H1 (cell line): Measurements from ENCODE around the gene ANXA2R. TPM values are rescaled to one million over a fixed set of nuclear protein-coding genes. Genes with fewer than 3 reads are reported as not detected.

Experiments
- CTCF ChIA-PET: fragments of 300-600 bp; sonication (Branson Sonifier 250); formaldehyde crosslinking; loops from one replicate; lab custom pipeline; 2021; ENCODE audit not compliant: partially characterized antibody; lab: Charles Lee
- POLR2A ChIA-PET: fragments of 300-600 bp; sonication (Branson Sonifier 250); formaldehyde crosslinking; loops from one replicate; lab custom pipeline; 2021; ENCODE audit warnings: inconsistent platforms; ENCODE audit not compliant: partially characterized antibody; lab: Charles Lee
- DNase-seq, 2 experiments: peaks; one replicate each; pipeline versions ENCODE4 v3.0.0 to v3.0.0-alpha.2; 2010 to 2022; ENCODE audit warnings: low spot score in 2 of 2, low read depth in 1 of 2, mixed read lengths in 1 of 2
- FAIRE-seq: peaks from 2 replicates; lab custom pipeline; 2011; peaks lifted over from hg19 to GRCh38; lab: Jason Lieb, UNC
- H2AFZ ChIP-seq: 2 replicates; pipeline ENCODE4 v1.8.1; 2012; ENCODE audit warnings: low read length, inconsistent platforms
- H2AK5ac ChIP-seq: 2 replicates; pipeline ENCODE4 v1.6.1; 2013; ENCODE audit warnings: low read depth, low read length
- H2BK120ac ChIP-seq: replicated peaks from 2 replicates; pipeline ENCODE3; 2013; ENCODE audit warnings: low read depth, low read length, inconsistent platforms
- H2BK12ac ChIP-seq: 2 replicates; pipeline ENCODE4 v1.6.1; 2013; ENCODE audit warnings: low read depth, low read length
- H2BK15ac ChIP-seq: 2 replicates; pipeline ENCODE4 v1.6.1; 2013; ENCODE audit warnings: low read length
- H2BK20ac ChIP-seq: 2 replicates; pipeline ENCODE4 v1.6.1; 2013; ENCODE audit warnings: low read length
- H2BK5ac ChIP-seq: 2 replicates; pipeline ENCODE4 v1.6.1; 2013; ENCODE audit warnings: low read depth, low read length
- H3K14ac ChIP-seq: 2 replicates; pipeline ENCODE4 v1.6.1; 2013; ENCODE audit warnings: inconsistent platforms; ENCODE audit not compliant: insufficient read length
- H3K18ac ChIP-seq: 2 replicates; pipeline ENCODE4 v1.6.1; 2013; ENCODE audit warnings: low read length; ENCODE audit errors: extremely low read depth
- H3K23ac ChIP-seq: 2 replicates; pipeline ENCODE4 v1.6.1; 2013; ENCODE audit warnings: inconsistent platforms; ENCODE audit not compliant: insufficient read length
- H3K23me2 ChIP-seq: 2 replicates; pipeline ENCODE4 v1.6.1; 2013; ENCODE audit warnings: low read depth, low read length
- H3K27ac ChIP-seq: 2 replicates; pipeline ENCODE4 v1.6.1; 2011; ENCODE audit warnings: low read depth, low read length, inconsistent platforms
- H3K27me3 ChIP-seq, 4 experiments: replicated peaks in 1 of 4; 1 replicate in 1 of 4; 2 replicates in 3 of 4; pipeline versions ENCODE4 v1.6.1 to v1.8.1; 2011 to 2013; ENCODE audit warnings: low read length in 3 of 4, mild to moderate bottlenecking in 3 of 4, inconsistent platforms in 2 of 4, mixed read lengths in 2 of 4, moderate library complexity in 1 of 4; ENCODE audit not compliant: control insufficient read depth in 3 of 4, insufficient read depth in 3 of 4; ENCODE audit errors: extremely low read depth in 1 of 4
- H3K36me3 ChIP-seq, 4 experiments: 2 replicates each; pipeline versions ENCODE4 v1.6.1 to v1.8.1; 2011 to 2013; ENCODE audit warnings: mild to moderate bottlenecking in 4 of 4, low read length in 3 of 4, moderate library complexity in 2 of 4, control low read depth in 1 of 4, inconsistent platforms in 1 of 4; ENCODE audit not compliant: insufficient read depth in 4 of 4, control insufficient read depth in 2 of 4
- H3K4ac ChIP-seq: replicated peaks from 2 replicates; pipeline ENCODE3; 2013; ENCODE audit warnings: low read length, low read depth, mixed read lengths, inconsistent platforms; ENCODE audit not compliant: insufficient read length
- H3K4me1 ChIP-seq, 4 experiments: replicated peaks in 1 of 4; 1 replicate in 1 of 4; 2 replicates in 3 of 4; pipeline versions ENCODE4 v1.6.1 to v1.8.1; 2011 to 2013; ENCODE audit warnings: low read length in 3 of 4, inconsistent platforms in 2 of 4, mixed read lengths in 1 of 4; ENCODE audit not compliant: insufficient read depth in 4 of 4, control insufficient read depth in 3 of 4
- H3K4me2 ChIP-seq, 2 experiments: 2 replicates each; pipeline versions ENCODE4 v1.6.1 to v1.8.1; 2011 to 2013; ENCODE audit warnings: low read depth in 2 of 2, low read length in 2 of 2, control low read depth in 1 of 2, inconsistent platforms in 1 of 2, mild to moderate bottlenecking in 1 of 2; ENCODE audit not compliant: insufficient read depth in 1 of 2
- H3K4me3 ChIP-seq, 4 experiments: fragments of 200-600, 300-600 bp in 1 of 4; sonication (generic), shearing (Covaris generic), sonication (Bioruptor Twin) in 1 of 4; 2 replicates each; pipeline versions ENCODE4 v1.5.1 to v1.8.1; 2011 to 2016; ENCODE audit warnings: low read length in 4 of 4, low read depth in 3 of 4, control low read depth in 2 of 4, inconsistent platforms in 2 of 4, mild to moderate bottlenecking in 2 of 4, mixed read lengths in 1 of 4, moderate library complexity in 1 of 4; ENCODE audit not compliant: insufficient read depth in 2 of 4; ENCODE audit errors: extremely low read depth in 1 of 4
- H3K56ac ChIP-seq: replicated peaks from 2 replicates; pipeline ENCODE3; 2013; ENCODE audit warnings: low read depth, mild to moderate bottlenecking, mixed read lengths, low read length, inconsistent platforms; ENCODE audit not compliant: insufficient read length
- H3K79me1 ChIP-seq: 2 replicates; pipeline ENCODE4 v1.6.1; 2013; ENCODE audit warnings: low read depth, low read length, control low read depth
- H3K79me2 ChIP-seq, 2 experiments: 2 replicates each; pipeline versions ENCODE4 v1.6.1 to v1.8.1; 2012 to 2013; ENCODE audit warnings: low read length in 2 of 2, mild to moderate bottlenecking in 2 of 2, inconsistent platforms in 1 of 2; ENCODE audit not compliant: insufficient read depth in 2 of 2, control insufficient read depth in 1 of 2
- H3K9ac ChIP-seq, 4 experiments: replicated peaks in 1 of 4; 1 replicate in 1 of 4; 2 replicates in 3 of 4; pipeline versions ENCODE4 v1.6.1 to v1.8.1; 2011 to 2013; ENCODE audit warnings: low read depth in 3 of 4, low read length in 3 of 4, control low read depth in 2 of 4, mild to moderate bottlenecking in 2 of 4, moderate library complexity in 2 of 4, inconsistent platforms in 1 of 4; ENCODE audit errors: extremely low read depth in 1 of 4
- H3K9me3 ChIP-seq, 2 experiments: 2 replicates each; pipeline versions ENCODE4 v1.6.1 to v1.8.1; 2012 to 2013; ENCODE audit warnings: mild to moderate bottlenecking in 2 of 2, moderate library complexity in 2 of 2, control low read depth in 1 of 2, inconsistent platforms in 1 of 2, low read depth in 1 of 2, low read length in 1 of 2, mixed read lengths in 1 of 2; ENCODE audit not compliant: insufficient read depth in 2 of 2
- H4K20me1 ChIP-seq, 2 experiments: replicated peaks in 1 of 2; 2 replicates each; pipeline versions ENCODE3 to v1.8.1; 2011 to 2013; ENCODE audit warnings: inconsistent platforms in 2 of 2, low read length in 2 of 2, mild to moderate bottlenecking in 1 of 2; ENCODE audit not compliant: insufficient read depth in 2 of 2, control insufficient read depth in 1 of 2
- H4K5ac ChIP-seq: 2 replicates; pipeline ENCODE4 v1.6.1; 2013; ENCODE audit warnings: low read length, low read depth, mixed read lengths, inconsistent platforms; ENCODE audit not compliant: insufficient read length
- H4K8ac ChIP-seq: 2 replicates; pipeline ENCODE4 v1.8.0; 2013; ENCODE audit warnings: mild to moderate bottlenecking, moderate library complexity, low read length, inconsistent platforms; ENCODE audit not compliant: insufficient read depth; ENCODE audit errors: extremely low read depth
- H4K91ac ChIP-seq: replicated peaks from 2 replicates; pipeline ENCODE3; 2013; ENCODE audit warnings: low read length, mixed read lengths, inconsistent platforms; ENCODE audit not compliant: insufficient read length
- BACH1 ChIP-seq: IDR thresholded peaks from 2 replicates; pipeline ENCODE4 v1.6.1; 2012; ENCODE audit warnings: low read length, improper control_type of control experiment
- BCL11A ChIP-seq, 2 experiments: IDR thresholded peaks; one replicate each; pipeline ENCODE4 v1.6.1; 2011; ENCODE audit warnings: low read depth in 2 of 2, low read length in 2 of 2, mild to moderate bottlenecking in 2 of 2
- BRCA1 ChIP-seq: IDR thresholded peaks from 2 replicates; pipeline ENCODE4 v1.6.1; 2012; ENCODE audit warnings: low read depth, low read length, improper control_type of control experiment
- CREB1 ChIP-seq: IDR thresholded peaks from 2 replicates; pipeline ENCODE4 v1.6.1; 2012; ENCODE audit warnings: inconsistent platforms
- GTF2F1 ChIP-seq: IDR thresholded peaks from 2 replicates; pipeline ENCODE4 v1.6.1; 2012; ENCODE audit warnings: low read depth, low read length, improper control_type of control experiment, borderline replicate concordance
- JUN ChIP-seq: IDR thresholded peaks from 2 replicates; pipeline ENCODE4 v1.6.1; 2011; ENCODE audit warnings: low read depth, mild to moderate bottlenecking, improper control_type of control experiment, low read length
- RNF2 ChIP-seq: fragments of 200-900, 300-1000 bp; sonication (generic); IDR thresholded peaks from 2 replicates; pipeline ENCODE4 v1.7.1; 2016; ENCODE audit warnings: borderline replicate concordance, low read depth, mild to moderate bottlenecking, antibody characterized with exemption, low read length; ENCODE audit not compliant: poor library complexity, severe bottlenecking; ENCODE audit errors: missing control alignments
- SIX5 ChIP-seq: IDR thresholded peaks from 2 replicates; pipeline ENCODE4 v1.6.1; 2011; ENCODE audit warnings: mild to moderate bottlenecking, low read depth, low read length
- SP1 ChIP-seq: IDR thresholded peaks from 2 replicates; pipeline ENCODE4 v1.6.1; 2011; ENCODE audit warnings: low read depth, low read length
- SP2 ChIP-seq: IDR thresholded peaks from 2 replicates; pipeline ENCODE4 v1.6.1; 2012; ENCODE audit warnings: mild to moderate bottlenecking, low read length, inconsistent platforms
- WGBS, 2 experiments: shearing (Covaris generic) in 1 of 2; methylation state at CpG; one replicate each; pipeline versions ENCODE4 v1.1.6 to v1.1.7; 2013 to 2015; ENCODE audit warnings: low lambda C conversion rate in 2 of 2, mixed read lengths in 2 of 2, inconsistent platforms in 1 of 2, low coverage in 1 of 2, missing lambda C conversion rate in 1 of 2; ENCODE audit not compliant: insufficient replicate concordance in 2 of 2, insufficient coverage in 1 of 2, insufficient read length in 1 of 2; ENCODE audit errors: extremely low coverage in 1 of 2, missing lambda C conversion rate in 1 of 2; 5-methylcytosine and 5-hydroxymethylcytosine counted together
- polyA plus RNA-seq, 7 experiments: library from polyadenylated mRNA; depleted of rRNA in 3 of 7; stranded (reverse) in 5 of 7; unstranded in 2 of 7; fragments of >200 nt in 5 of 7; fragments of 200-250 nt in 2 of 7; gene quantifications; 1 replicate in 5 of 7; 2 replicates in 1 of 7; 4 replicates in 1 of 7; pipeline versions ENCODE4 v1.2.1 to v1.2.3, GENCODE V29; 2011 to 2013; ENCODE audit warnings: missing spikeins in 2 of 7, mixed read lengths in 2 of 7
- total RNA-seq: library from RNA; stranded (reverse); fragmentation: NEBNext Ultra II Directional; extraction: Animal tissue kit (Norgen Biotek cat#: 25700); gene quantifications from 2 replicates; pipeline ENCODE4 v1.2.1, GENCODE V29; 2021
- TF ChIP-seq, protein P1 (sequence below): IDR thresholded peaks from 2 replicates; pipeline ENCODE4 v1.6.1; 2011; ENCODE audit warnings: low read length, improper control_type of control experiment

ANXA2R gene
- total and polyA plus RNA-seq, 2 of the 8 experiments (the other 6 are each of a cell fraction or from before 2014, with no cell fraction given) = 0.08 to 0.17 TPM

DNA sequence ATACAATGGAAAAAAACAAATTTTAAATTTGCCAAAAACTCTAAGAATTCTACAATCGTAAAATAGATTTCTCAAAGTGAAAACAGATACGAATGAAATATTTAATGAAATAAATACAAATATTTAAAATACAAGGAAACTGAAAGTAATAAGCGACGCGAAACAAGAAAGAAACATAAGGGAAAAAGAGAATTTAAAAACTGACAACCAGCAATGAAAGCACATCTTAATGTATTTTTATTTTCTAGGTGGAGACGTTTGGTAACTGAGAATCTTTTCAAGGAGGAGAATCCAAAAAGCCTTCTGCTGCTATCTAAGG lies 1.0 kb downstream of the ANXA2R start:
- Histone ChIP-seq H3K4me3 (peak overlapping the region in 1 of 4 experiments; percentile 40; a peak in 3 of 8 replicates), H2BK15ac (no peak overlapping the region), H4K20me1 (peaks cover 33 to 51% of the 10 kb centered on the region in 2 experiments), H3K27me3 (peaks cover 82 to 95% (median 89%) of the 10 kb centered on the region in 4 experiments), H3K36me3 (no peaks in the 10 kb centered on the region; a peak in 1 of 8 replicates), H2BK20ac (no peak overlapping the region), H3K56ac (no peak overlapping the region), H2AK5ac (no peak overlapping the region), H3K27ac (no peak overlapping the region), H3K79me1 (no peaks in the 10 kb centered on the region; the same call in 1 of the 2 replicates), H4K5ac (no peak overlapping the region), H3K9me3 (no peaks in the 10 kb centered on the region), H2AFZ (no peak overlapping the region), H4K8ac (no peak overlapping the region), H3K4me1 (peaks cover 3 to 31% (median 15%) of the 10 kb centered on the region in 4 experiments), H3K14ac (no peak overlapping the region), H3K4me2 (peak overlapping the region; percentile 64 to 72), H3K79me2 (no peaks in the 10 kb centered on the region), H2BK5ac (no peak overlapping the region), H3K9ac (no peak overlapping the region), H3K23me2 (no peaks in the 10 kb centered on the region; the same call in 1 of the 2 replicates), H2BK120ac (no peak overlapping the region), H3K4ac (no peak overlapping the region), H3K18ac (no peak overlapping the region), H3K23ac (no peak overlapping the region), H4K91ac (no peak overlapping the region), H2BK12ac (no peak overlapping the region)
- CTCF ChIA-PET = interaction anchor here (0.9 to 4.3 kb wide), 7 partner anchors 19 to 123 kb away, joined by 3 to 25 read pairs (median 6); no protein-coding TSS in a partner anchor
- DNase-seq = no peak
- no peak for FAIRE-seq
- TF ChIP-seq RNF2 (no peak), BRCA1 (no peak), BACH1 (no peak), CREB1 (no peak), GTF2F1 (no peak), JUN (no peak), SP2 (no peak), SP1 (no peak), BCL11A (IDR thresholded peaks at IDR 0.05; ENCODE audit: low read depth in 2 of 2, low read length in 2 of 2) (no peak), SIX5 (no peak)
- TF ChIP-seq, protein P1, sequence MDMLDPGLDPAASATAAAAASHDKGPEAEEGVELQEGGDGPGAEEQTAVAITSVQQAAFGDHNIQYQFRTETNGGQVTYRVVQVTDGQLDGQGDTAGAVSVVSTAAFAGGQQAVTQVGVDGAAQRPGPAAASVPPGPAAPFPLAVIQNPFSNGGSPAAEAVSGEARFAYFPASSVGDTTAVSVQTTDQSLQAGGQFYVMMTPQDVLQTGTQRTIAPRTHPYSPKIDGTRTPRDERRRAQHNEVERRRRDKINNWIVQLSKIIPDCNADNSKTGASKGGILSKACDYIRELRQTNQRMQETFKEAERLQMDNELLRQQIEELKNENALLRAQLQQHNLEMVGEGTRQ = no peak
- POLR2A ChIA-PET = interaction anchor here (1.1 to 3.2 kb wide), 4 partner anchors 20 to 82 kb away, joined by 3 to 9 read pairs (median 6); partner anchors contain the start of gene ZNF131
- WGBS, 2 experiments = 18% methylated on average over 6 of the region's 6 CpGs; no CpG with 5 or more reads in 1 of the 2 experiments
